ENCODE data around the gene HTRA3. TPM values are rescaled to one million over a fixed set of nuclear protein-coding genes. Genes with fewer than 3 reads are reported as not detected.

HTRA3 gene
- total and polyA plus RNA-seq, 10 donors: 0.26 to 5.5 (median 2.5) TPM

- no peak overlapping the region for H3K4me3 ChIP-seq
- no peak for DNase-seq
- TF ChIP-seq CTCF (IDR thresholded peaks at IDR 0.05 in 8 of 11, conservative IDR thresholded peaks at IDR 0.05 in 3 of 11) (no peak), POLR2AphosphoS5 (IDR thresholded peaks at IDR 0.05) (no peak), POLR2A (IDR thresholded peaks at IDR 0.05) (no peak)
- H3K4me1 ChIP-seq: peaks cover 0 to 9% (median 6%) of the 10 kb centered on the region in 6 donors
- 68 to 88% (median 83%) methylated on average over 14 of the region's 14 CpGs for WGBS, 5 donors
- H3K27me3 ChIP-seq (replicated peaks in 1 of 7): peaks cover 0 to 50% (median 0%) of the 10 kb centered on the region in 7 donors
- H3K27ac ChIP-seq: no peak overlapping the region
- no peaks in the 10 kb centered on the region for H3K9me3 ChIP-seq
- intact Hi-C loops (cut with DNase I; ENCODE audit: low total_unique reads): no loop called here
- no peaks in the 10 kb centered on the region for H3K36me3 ChIP-seq
Observed at GRCh38 chr4:8255698-8256441, 13.7 kb upstream of the HTRA3 start.

GRCh38 chr4:8257854-8258253 lies 11.7 kb upstream of the HTRA3 start:
- intact Hi-C loops (cut with DNase I; ENCODE audit: low total_unique reads): no loop called here
- TF ChIP-seq POLR2A (IDR thresholded peaks at IDR 0.05) (no peak), POLR2AphosphoS5 (IDR thresholded peaks at IDR 0.05) (no peak), CTCF (IDR thresholded peaks at IDR 0.05 in 8 of 11, conservative IDR thresholded peaks at IDR 0.05 in 3 of 11) (no peak)
- 72 to 93% (median 76%) methylated on average over 4 of the region's 4 CpGs for WGBS, 5 donors
- H3K9me3 ChIP-seq: no peaks in the 10 kb centered on the region
- H3K4me3 ChIP-seq: no peak overlapping the region
- peaks cover 0 to 52% (median 0%) of the 10 kb centered on the region in 7 donors for H3K27me3 ChIP-seq (replicated peaks in 1 of 7)
- H3K36me3 ChIP-seq: no peaks in the 10 kb centered on the region
- no peak overlapping the region for H3K27ac ChIP-seq
- no peak for DNase-seq
- peaks cover 0 to 29% (median 22%) of the 10 kb centered on the region in 6 donors for H3K4me1 ChIP-seq

GRCh38 chr4:8258552-8259212 lies 10.9 kb upstream of the HTRA3 start:
- no peaks in the 10 kb centered on the region for H3K9me3 ChIP-seq
- H3K27me3 ChIP-seq (replicated peaks in 1 of 7): peaks cover 0 to 49% (median 0%) of the 10 kb centered on the region in 7 donors
- peaks cover 0 to 31% (median 22%) of the 10 kb centered on the region in 6 donors for H3K4me1 ChIP-seq
- intact Hi-C loops (cut with DNase I; ENCODE audit: low total_unique reads): no loop called here
- WGBS, 5 donors: 47 to 51% (median 50%) methylated on average over 13 of the region's 13 CpGs
- TF ChIP-seq CTCF (IDR thresholded peaks at IDR 0.05 in 8 of 11, conservative IDR thresholded peaks at IDR 0.05 in 3 of 11) (no peak), POLR2A (IDR thresholded peaks at IDR 0.05) (no peak), POLR2AphosphoS5 (IDR thresholded peaks at IDR 0.05) (no peak)
- H3K36me3 ChIP-seq: no peaks in the 10 kb centered on the region
- H3K27ac ChIP-seq: no peak overlapping the region
- DNase-seq: no peak
- H3K4me3 ChIP-seq: no peak overlapping the region
